22Rv1 (cell line): ENCODE measurements around the gene PRR29.

ENCODE experiments used
- CTCF ChIP-seq: fragments of 450-650 bp; IDR thresholded peaks from 2 replicates; pipeline ENCODE4 v1.5.1; 2017; ENCODE audit warnings: mild to moderate bottlenecking
- ZFX ChIP-seq: fragments of 450-650 bp; IDR thresholded peaks from 2 replicates; pipeline ENCODE4 v1.6.1; 2017; ENCODE audit warnings: antibody characterized with exemption, borderline replicate concordance

GRCh38 chr17:63974594-63975192, 23.5 kb upstream of the PRR29 start:
- TF ChIP-seq CTCF (no peak), ZFX (no peak)
